GM21360 (cell line): ENCODE measurements around the gene OR2K2.
"Not testable (repeated sequence)": the region's sequence is repeated elsewhere in the genome, so short reads cannot be mapped to it uniquely, and the experiment has no call there.

Experiments used
- ATAC-seq: cut with Tn5 transposase; IDR thresholded peaks from one replicate; pipeline ENCODE4 v1.9.1; 2021; ENCODE audit warnings: mild to moderate bottlenecking, moderate library complexity; ENCODE audit not compliant: unreplicated experiment

The OR2K2 gene, protein sequence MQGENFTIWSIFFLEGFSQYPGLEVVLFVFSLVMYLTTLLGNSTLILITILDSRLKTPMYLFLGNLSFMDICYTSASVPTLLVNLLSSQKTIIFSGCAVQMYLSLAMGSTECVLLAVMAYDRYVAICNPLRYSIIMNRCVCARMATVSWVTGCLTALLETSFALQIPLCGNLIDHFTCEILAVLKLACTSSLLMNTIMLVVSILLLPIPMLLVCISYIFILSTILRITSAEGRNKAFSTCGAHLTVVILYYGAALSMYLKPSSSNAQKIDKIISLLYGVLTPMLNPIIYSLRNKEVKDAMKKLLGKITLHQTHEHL

DNA sequence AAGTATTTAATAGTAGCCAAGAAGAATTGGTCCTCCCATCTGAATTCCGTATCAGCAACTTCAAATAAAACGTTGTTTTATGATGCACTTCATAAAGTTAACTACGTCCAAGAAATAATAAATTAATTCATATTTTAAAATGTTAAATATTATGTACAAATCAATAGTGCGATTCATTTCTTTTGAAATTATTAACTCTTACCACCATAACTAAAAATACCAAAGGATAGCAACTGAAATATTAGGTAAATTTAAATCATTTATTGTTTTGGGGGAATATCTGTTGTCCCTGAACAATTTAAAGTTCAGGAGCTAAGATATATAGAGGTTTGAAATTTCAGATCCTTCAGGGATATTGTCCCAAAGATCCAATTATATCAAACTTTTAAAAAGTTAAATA is at the start of gene OR2K2:
OR2K2 (minus strand) TSS at position 101 of the 400 bp plus-strand sequence. CDS start 1,791 bp downstream, outside the sequence.
- no peak for ATAC-seq

DNA sequence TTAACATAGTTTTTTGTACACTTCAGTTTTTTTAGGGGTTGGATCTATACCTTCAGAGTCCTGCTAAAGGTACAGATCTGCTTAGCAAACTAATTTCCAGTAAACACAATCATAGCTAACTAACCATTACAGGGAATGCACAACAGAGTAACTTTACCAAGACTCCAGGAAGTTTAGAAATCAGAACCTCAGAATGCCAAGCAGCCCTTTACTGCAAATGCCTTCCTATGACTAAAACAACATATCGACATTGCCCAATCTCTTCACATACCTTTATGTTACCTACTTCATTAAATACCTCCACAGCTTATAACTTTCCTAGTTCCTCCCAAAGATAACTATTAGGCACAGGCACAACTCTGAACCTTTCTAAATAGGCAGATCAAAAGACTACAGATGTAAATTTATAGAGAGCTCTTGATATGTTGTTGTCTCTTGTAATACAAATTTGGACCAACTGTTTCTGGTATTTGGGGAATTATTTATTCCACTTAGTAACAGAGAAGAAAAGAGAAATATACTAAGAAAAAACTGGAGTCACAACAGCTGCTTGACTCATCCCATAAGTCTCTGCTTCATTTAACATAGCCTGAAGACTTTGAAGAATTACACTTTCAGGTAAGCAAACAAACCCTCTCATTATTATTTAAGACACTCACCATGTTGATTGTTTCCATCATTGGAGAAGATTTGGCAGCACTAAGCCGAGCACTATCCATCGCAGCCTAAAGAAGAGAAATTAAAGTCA is 46.0 kb upstream of the OR2K2 start:
- no peak for ATAC-seq

DNA sequence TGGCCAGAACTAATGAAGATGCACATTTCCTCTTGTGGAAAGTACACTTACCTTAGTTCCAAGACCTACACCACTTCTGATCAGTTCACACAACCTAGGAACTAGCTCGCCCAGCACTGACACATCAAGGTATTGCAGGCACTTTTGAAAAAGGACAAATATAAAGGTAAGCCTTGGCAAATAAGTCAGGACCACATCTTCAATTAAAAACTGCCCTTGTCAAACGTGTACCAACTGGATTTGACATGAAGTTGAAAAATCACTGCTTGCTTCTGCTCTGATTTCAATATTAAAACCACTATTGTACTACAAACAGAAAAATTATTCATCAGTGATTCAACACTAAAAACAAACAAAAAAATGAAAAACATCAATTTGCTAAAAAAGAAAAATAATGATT is 45.0 kb upstream of the OR2K2 start:
- ATAC-seq: no peak

DNA sequence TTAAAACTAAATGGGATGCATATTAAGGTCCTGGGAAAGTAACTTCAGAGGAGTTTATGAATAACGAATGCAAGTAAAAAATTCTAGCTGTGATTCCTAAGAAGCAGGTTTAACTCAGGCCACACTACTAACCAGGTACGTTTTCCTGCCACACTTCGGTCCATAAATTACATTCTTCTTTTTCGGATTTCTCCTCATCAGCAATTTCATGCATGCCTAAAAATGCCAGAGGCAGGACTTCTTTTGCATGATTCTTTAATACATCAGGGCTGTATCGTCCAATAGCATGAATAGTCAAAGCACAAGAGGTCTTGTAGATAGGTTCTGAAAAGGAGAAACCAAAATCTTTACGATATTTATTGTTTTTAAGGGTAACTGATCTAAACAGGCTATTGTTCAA is 42.3 kb upstream of the OR2K2 start:
- ATAC-seq: no peak

DNA sequence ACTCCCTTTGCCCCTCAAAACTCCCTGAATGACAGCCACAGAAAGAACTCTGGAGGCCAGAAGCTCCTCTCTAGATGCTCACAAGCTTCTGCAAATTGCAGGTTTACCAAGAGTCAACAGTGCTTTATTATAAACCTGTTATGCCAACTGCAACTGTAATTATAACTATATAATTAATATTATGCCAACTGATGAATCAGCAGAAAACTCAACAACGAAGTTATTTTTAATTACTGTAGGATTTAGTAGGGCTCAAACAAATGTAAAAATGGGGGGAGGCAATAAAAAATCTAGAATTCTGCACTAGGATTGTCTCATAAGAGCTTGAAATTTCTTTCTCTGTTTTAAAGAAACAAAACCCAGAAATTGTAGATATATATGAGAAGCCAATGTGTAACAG is 37.0 kb upstream of the OR2K2 start:
- no peak for ATAC-seq

DNA sequence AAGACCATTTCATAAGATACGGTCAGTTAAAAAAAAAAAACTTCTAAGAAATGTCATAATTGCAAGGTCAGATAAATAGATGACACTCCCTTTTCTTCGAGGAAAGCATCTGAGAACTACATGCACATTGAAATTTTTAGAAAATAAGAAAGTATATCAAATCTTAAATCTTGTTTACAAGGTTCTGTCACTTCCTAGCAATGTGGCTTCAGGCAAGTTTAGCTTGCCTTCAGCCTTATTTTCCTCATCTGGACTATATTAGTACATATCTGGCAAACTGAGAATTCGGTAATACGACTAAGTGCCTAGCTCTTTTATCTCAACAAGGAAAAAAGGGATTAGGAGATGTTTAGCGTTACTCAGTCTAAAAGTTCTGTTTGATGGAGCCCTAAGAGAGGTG is 32.5 kb upstream of the OR2K2 start:
- ATAC-seq: no peak

DNA sequence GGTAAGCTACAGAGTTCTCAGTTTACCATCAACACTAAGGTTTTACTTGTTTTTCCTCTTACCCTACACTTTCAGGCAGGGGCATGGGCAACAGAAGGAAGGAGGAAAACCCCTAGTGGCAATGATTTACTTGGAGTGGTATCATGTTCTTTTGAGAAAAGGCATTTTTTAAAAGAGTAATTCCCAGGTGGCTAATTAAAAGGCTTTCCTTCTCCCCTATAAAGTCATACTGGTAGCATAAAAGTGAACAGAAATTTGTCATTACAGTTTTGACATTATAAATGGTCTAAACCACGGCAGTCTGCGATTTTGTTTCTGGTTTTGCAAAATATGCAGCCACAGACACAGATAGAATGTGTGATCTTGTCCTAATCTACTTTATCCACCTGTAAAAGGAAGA is 30.9 kb upstream of the OR2K2 start:
- no peak for ATAC-seq

DNA sequence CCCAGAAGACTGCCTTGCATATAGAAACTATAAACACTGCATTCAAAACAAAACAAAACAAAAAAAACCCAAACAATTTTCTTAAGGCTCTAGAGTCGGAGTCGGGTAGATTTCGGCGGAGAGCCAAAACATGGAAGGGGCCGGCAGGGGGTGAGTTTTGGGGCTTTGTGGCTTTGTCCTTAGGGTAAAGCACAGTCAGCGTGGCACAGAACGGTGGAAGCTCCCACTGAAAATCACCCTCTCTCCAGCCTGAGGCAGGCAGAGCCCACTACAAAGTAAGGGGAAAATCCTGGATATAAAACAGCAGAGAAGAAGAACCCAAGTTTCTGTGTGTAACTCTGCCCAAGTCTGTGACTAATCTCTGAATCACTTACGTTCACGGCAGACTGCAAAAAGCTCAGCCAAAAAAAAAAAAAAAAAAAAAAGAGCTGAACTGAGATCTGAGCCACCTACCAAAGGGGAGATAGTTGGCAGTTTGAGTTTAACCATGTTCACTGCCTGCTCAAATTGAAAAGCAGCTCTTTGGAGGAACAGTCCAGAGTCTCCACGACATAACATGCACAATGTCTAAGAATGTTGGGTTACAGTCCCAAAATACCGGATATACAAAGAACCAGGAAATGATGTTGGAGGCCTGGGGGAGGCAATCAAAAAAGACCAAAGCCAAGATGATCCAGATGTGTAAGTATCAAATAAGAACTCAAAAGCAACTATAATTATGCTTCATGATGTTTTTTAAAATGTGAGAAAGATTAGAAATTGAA is 26.6 kb upstream of the OR2K2 start:
- no peak for ATAC-seq

DNA sequence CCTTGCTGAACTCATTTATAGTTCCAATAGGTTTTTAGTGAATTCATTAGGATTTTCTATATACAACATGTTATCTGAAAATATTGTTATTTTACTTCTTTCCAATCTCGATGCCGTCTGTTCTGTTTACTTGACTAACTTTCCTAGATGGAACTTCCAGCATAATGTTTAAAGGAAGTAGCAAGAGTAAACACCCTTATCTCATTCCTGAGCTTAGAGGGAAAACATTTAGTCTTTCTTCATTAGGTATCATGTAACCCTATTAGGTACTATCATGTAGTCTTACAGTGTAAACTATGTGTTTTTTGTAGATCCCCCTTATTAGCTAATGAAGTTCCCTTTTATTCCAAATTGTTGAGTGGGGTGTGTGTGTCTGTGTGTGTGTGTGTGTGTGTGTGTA is 22.5 kb upstream of the OR2K2 start:
- no peak for ATAC-seq

DNA sequence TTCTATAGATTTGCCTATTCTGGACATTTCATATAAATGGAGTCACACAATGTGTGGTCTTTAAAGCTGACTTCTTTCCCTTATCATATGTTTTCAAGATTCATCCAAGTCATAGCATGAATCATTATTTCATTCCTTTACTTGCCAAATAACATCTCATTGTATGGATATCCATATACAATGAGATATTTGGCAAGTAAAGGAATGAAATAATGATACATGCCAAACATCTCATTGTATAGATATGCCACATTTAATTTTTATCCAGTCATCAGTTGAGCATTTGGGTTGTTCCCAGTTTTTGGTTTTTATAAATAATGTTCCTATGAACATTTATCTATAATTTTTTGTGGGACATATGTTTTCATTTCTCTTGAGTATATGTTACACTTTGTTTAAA is 20.5 kb upstream of the OR2K2 start:
- no peak for ATAC-seq

DNA sequence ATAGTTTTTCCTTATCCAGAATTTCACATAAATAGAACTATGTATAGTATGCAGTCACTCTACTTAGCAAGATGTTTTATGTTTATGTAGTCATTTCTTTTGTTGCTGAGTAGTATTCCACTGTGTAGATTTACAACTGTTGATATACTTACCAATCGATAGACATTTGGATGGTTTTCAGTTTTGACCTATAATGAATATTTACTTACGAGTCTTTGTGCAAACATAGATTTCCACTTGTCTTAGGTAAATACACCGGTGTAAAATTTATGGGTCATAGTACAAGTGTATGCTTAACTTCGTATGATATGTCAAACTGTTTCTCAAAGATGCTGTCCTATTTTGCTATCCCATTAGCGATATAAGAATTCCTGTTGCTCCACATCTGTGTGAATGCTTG is 19.7 kb upstream of the OR2K2 start:
- ATAC-seq: no peak

DNA sequence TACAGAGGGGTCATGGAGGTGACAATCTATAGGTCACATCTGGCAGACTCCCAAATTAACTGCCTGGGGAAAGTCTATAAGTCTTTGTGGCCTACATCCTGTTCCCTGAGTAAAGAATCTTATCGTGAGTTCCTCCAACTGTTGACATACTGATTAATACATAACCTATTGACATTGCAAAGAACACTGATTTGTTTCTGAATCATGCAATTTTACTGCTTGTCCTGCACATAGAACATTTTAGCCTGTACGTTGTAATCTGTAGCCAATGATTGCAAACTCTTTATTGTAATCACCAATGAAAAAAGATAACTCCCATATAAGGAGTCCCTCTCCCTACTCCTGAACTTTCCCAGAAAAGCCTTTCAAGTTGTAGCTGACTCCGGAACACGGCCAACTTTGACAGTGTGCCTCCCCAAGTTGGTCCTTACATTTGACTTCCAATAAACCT is 18.8 kb upstream of the OR2K2 start:
- ATAC-seq: no peak

DNA sequence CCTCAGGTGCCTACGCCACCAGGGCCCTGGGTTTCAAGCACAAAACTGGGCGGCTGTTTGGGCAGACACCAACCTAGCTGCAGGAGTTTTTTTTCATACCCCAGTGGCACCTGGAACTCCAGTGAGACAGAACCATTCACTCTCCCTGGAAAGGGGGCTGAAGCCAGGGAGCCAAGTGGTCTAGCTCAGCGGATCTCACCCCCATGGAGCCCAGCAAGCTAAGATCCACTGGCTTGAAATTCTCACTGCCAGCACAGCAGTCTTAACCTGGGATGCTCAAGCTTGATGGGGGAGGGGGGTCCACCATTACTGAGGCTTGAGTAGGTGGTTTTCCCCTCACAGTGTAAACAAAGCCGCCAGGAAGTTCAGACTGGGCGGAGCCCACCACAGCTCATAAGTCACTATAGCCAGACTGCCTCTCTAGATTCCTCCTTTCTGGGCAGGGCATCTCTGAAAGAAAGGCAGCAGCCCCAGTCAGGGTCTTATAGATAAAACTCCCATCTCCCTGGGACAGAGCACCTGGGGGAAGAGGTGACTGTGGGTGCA is 4.4 kb upstream of the OR2K2 start:
- not testable (repeated sequence) for ATAC-seq

DNA sequence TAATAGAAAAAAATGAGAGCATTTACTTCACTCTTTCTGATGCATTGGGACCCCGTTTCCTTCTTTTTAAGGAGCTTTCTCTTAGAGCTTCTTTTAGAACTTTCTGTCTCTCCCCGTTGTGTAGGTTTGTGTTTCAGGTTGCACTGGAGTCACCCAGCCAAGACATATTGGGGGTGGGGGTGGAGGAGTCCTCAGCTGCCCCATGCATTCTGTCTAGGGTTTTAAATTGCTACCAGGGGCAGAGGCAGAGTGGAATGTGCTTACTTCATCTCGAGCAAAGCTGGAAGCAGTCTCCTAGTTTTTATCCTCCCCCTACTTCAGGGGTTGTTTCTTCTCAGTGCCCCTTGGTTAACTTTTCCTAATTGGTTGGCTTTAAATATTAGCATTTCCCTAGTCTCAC is 9.4 kb downstream of the OR2K2 start:
- ATAC-seq: no peak

DNA sequence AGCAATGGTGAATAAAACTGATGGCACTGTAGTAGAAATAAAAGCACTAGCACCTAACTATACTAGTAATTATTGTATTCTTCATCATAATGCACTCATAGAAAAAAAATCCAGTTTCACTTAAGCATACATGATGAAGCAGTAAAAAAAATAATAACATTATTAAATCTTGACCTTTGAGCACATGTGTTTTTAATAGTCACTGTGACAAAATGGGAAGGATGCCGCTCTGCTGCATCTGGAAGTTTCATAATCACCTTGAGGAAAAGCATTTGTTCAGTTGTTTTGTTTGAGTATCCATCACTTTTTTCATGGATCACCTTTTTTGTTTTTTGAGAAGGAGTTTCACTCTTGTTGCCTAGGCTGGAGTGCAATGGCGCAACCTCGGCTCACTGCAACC is 13.2 kb downstream of the OR2K2 start:
- no peak for ATAC-seq

DNA sequence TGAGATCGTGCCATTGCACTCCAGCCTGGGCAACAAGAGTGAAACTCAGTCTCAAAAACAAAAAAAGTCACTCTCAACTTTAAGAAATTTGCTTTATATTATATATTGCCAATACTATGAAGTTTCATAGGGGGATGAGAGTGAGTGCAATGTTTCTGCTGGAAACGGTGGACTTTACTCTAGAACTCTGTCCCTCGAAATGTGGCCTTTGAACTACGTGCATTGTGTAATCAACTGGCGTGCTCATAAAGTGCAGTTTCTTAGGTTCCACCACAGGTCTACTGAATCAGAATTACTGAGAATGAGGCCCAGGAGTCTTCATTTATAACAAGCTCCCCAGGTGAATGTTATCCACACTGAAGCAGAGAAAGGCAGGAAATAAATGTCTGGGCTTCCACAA is 24.1 kb downstream of the OR2K2 start:
- no peak for ATAC-seq

DNA sequence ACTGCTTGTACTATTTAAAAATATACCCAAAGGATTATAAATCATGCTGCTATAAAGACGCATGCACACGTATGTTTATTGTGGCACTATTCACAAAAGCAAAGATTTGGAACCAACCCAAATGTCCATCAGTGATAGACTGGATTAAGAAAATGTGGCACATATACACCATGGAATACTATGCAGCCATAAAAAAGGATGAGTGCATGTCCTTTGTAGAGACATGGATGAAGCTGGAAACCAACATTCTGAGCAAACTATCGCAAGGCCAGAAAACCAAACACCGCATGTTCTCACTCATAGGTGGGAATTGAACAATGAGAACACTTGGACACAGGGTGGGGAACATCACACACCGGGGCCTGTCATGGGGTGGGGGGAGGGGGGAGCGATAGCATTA is 26.0 kb downstream of the OR2K2 start:
- not testable (repeated sequence) for ATAC-seq

DNA sequence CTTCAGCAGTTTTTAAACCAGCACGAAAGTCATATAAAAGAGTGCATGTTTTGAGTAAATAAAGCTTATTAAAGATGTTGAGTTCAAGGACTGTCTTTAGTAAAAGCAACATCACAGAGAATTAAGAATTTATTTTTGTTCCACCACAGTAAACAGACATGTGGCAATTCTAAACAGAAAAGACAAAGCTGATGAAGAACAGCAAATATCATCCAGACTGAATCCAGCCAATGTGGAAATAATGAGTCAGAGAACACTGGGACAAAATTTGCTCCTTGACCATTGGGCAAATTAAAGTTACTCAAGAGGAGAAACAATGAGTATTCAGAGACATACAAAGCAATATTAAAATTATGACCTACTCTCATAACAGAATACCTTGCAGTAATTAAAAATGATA is 28.8 kb downstream of the OR2K2 start:
- ATAC-seq: no peak

DNA sequence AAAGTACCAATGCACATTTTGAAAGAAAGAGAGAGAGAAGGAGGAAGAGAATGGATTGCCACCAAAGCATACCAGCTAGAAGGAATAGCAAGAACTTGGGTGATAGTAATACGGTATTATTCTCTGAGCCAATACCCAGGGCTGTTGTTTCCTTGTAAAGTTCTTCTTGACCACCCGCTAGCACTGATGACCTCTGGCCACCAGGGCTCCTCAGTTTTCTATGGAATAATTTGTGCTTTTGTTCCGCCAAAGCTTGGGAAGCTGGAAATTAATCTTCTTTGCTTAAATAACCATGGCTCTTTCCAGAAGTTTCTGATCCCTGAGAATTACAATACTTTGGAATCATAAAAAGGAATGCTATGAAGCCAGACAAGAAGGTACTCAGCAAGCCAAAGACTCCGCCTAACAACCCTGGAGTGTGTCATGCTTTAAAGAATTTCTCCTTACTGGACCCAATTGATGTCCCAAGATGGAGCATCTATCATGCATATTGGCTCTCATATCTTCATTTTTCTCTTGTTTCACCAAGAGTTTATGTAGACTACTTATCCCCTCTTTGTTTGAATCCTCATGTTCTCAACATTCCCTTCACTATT is 29.8 kb downstream of the OR2K2 start:
- no peak for ATAC-seq

DNA sequence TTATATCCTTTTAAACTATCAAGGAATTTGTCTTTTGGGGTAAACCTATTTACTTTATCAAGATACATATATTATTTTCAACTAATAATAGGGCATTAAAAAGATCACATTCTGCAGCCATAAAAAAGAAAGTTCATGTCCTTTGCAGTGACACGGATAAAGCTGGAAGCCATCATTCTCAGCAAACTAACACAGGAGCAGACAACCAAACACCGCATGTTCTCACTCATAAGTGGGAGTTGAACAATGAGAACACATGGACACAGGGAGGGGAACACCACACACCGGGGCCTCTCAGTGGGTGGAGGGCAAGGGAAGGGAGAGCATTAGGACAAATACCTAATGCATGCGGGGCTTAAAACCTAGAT is 30.4 kb downstream of the OR2K2 start:
- not testable (repeated sequence) for ATAC-seq
